Measurements from ENCODE around the gene PLPP7. TPM values are rescaled to one million over a fixed set of nuclear protein-coding genes. Genes with fewer than 3 reads are reported as not detected.

Gene PLPP7
- total RNA-seq, 1 donor from 2014 or later = 1.1 TPM

DNA sequence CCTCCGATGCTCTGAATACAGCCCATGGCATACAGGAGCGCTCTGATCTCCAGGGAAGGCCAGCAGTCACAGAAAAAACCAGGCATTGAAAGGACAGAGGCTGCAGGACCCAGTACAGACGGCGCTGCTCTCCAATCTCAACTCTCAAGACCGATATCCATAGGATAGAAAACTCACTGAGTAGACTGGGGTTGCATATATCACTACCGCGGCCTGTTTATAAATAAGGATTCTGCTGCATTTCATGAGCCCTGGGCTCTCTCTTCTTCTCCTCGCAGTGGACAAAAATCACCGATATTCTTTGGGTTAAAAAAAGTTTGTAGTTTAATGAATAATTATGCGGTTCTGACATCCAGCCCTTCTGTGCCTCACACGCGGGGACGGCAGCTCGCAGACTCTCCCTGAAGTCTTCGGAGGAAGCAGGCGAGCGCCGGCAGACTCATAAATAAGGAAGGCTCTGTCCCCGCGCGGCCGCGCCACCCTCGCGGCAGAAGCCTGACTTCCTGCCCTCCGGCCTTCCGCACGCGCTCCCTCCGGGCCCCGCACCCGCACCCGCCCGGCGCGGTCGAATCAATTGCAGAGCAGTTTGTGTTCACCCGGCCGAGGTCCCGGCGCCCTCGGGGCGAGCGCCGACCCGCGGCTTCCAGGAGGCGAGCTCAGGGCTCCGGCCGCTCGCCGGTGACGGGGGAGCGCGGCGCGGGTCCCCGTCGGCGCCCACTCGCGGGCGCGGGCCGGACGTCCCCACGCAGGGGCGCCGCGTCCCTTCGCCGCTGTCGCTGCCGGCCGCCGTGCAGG lies 13.2 kb upstream of the PLPP7 start, which contains the start of gene FAM78A:
FAM78A (minus strand) TSS at position 417 of the 795 bp plus-strand sequence; CDS start at position 86, 331 bp downstream.
- Mint-ChIP-seq H3K36me3 (no peaks in the 10 kb centered on the region), H3K4me1 (peaks cover 2% of the 10 kb centered on the region), H3K9me3 (no peaks in the 10 kb centered on the region), H3K27me3 (ENCODE audit: low read depth) (peaks cover 68% of the 10 kb centered on the region), H3K27ac (no peak within 1 kb of the TSS), H3K4me3 (peak within 1 kb of the TSS; percentile 52)
- no peak for DNase-seq (ENCODE audit: low spot score in 2 of 2, unreplicated experiment in 2 of 2)
- TF ChIP-seq, protein P1, sequence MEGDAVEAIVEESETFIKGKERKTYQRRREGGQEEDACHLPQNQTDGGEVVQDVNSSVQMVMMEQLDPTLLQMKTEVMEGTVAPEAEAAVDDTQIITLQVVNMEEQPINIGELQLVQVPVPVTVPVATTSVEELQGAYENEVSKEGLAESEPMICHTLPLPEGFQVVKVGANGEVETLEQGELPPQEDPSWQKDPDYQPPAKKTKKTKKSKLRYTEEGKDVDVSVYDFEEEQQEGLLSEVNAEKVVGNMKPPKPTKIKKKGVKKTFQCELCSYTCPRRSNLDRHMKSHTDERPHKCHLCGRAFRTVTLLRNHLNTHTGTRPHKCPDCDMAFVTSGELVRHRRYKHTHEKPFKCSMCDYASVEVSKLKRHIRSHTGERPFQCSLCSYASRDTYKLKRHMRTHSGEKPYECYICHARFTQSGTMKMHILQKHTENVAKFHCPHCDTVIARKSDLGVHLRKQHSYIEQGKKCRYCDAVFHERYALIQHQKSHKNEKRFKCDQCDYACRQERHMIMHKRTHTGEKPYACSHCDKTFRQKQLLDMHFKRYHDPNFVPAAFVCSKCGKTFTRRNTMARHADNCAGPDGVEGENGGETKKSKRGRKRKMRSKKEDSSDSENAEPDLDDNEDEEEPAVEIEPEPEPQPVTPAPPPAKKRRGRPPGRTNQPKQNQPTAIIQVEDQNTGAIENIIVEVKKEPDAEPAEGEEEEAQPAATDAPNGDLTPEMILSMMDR (IDR thresholded peaks at IDR 0.05; ENCODE audit: unreplicated experiment) = no peak

DNA sequence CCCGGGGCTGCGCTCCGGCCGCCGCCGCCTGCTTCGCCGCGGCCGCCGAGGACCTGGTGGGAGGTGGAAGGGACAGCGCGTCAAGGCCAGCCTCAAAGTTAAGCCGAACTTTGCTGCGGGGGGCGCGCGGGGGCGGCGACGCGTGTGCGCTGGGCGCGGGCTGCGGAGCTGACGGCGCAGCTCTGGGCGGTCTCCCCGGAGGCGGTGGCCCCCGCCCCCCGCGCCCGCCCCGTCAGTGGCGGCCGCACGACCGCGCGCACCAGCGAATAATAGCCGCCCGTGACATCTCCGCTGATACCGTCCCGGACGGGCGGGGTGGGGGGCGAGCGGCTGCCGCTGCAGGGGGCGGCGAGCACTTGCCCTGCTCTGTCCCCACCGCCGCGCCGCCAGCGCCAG lies 12.6 kb upstream of the PLPP7 start:
- no peak for DNase-seq (ENCODE audit: low spot score in 2 of 2, unreplicated experiment in 2 of 2)
- Mint-ChIP-seq H3K4me3 (no peak overlapping the region), H3K36me3 (no peaks in the 10 kb centered on the region), H3K27me3 (ENCODE audit: low read depth) (peaks cover 74% of the 10 kb centered on the region), H3K4me1 (peaks cover 2% of the 10 kb centered on the region), H3K9me3 (no peaks in the 10 kb centered on the region), H3K27ac (no peak overlapping the region)
- TF ChIP-seq, protein P1 (IDR thresholded peaks at IDR 0.05; ENCODE audit: unreplicated experiment) = no peak

DNA sequence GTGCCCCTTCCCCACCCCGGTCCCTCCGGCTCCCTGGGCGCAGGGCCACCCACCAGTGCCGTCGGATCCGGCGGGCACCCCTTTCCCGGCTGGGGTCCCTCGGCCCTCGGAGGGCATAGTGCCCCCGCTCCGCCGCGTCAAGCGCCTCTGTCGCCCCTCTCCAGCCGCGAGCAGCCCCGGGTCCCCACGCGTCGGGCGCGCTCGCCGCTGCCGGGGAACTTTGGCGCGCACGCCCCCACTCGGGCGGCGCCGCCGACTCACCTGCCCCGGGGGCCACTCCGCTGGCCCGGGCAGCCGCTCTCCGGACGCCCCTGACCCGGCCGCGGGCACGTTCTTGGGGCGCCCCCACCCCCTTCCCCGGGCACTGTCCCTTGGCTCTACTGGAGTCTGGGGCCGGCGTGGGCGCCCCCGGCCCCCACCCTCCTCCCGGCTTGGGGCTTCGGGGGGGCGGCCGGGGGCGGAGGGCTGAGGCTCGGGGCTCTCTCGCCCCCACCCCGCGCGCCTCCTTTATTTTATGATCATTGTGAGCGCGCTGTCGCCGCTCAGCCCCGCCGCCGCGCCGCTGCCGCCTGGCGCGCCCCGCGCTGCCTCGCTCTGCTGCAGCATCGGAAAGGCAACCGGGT lies 12.1 kb upstream of the PLPP7 start:
- TF ChIP-seq, protein P1 (IDR thresholded peaks at IDR 0.05; ENCODE audit: unreplicated experiment) = no peak
- Mint-ChIP-seq H3K4me3 (no peak overlapping the region), H3K36me3 (no peaks in the 10 kb centered on the region), H3K9me3 (no peaks in the 10 kb centered on the region), H3K27me3 (ENCODE audit: low read depth) (peaks cover 75% of the 10 kb centered on the region), H3K4me1 (peaks cover 2% of the 10 kb centered on the region), H3K27ac (no peak overlapping the region)
- no peak for DNase-seq (ENCODE audit: low spot score in 2 of 2, unreplicated experiment in 2 of 2)

DNA sequence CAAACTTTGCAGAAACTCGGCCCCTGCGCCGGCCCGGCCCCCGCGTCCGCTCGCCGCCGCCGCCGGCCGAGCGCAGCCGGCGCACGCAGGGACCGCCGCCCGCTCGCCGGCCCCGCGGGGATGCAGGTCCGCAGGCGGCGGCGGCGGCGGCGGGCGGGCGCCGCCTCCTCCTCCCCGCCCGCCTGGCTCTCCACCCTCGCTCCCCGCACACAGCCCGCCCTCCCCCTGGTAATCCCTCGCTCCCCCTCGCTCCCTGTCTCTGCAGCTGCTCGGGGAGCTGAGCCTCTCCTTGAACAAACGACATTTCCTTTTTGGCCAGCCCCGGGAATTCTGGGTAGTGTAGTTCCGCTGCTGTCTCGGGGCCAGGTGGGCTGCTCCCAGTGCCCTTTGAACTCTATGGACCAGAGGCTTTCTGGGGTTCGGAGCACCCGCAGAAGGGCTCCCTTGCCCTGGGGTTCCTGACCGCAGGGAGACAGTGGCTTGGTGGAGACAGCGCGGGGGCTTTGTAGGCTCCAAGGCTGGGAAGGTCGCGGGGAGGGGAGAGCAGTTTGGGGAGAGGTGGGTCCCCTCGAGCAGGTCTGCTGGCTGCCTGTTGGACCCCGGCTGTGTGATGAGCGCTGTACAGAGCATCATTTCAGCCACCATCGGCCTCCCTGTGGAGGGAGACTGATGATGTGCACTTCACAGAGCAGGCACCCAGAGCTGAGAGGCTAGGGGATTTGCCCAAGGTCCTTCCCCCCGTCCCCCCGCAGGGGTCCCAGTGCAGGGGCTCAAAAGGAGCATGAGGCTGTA lies 11.4 kb upstream of the PLPP7 start:
- H3K36me3 Mint-ChIP-seq = no peaks in the 10 kb centered on the region
- peaks cover 79% of the 10 kb centered on the region for H3K27me3 Mint-ChIP-seq (ENCODE audit: low read depth)
- H3K4me1 Mint-ChIP-seq = peaks cover 2% of the 10 kb centered on the region
- no peaks in the 10 kb centered on the region for H3K9me3 Mint-ChIP-seq
- TF ChIP-seq, protein P1 (IDR thresholded peaks at IDR 0.05; ENCODE audit: unreplicated experiment) = no peak
- H3K4me3 Mint-ChIP-seq = peak overlapping the region; percentile 69
- peak; percentile 62 to 68 for DNase-seq (ENCODE audit: low spot score in 2 of 2, unreplicated experiment in 2 of 2)
- H3K27ac Mint-ChIP-seq = no peak overlapping the region

DNA sequence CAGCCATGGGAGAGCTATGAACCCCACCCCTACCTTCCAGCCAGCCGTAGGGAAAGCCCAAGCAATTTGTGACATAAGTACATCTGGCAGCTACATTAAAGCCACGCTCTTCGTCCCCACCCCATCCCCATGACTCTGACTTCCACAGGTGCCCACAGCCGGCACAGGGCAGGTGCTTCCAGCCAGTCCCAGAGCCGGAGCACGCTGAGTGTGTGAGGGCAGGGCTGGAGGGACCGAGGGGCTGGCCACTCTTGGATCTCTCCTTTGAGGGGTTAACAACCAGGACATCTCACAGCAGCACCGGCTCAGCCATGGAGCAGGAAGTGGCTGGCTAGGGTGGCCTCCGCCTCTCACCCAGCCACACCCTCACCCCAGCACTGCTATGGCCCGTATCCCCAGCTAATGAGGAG lies 10.8 kb upstream of the PLPP7 start:
- Mint-ChIP-seq H3K36me3 (no peaks in the 10 kb centered on the region), H3K27me3 (ENCODE audit: low read depth) (peaks cover 80% of the 10 kb centered on the region), H3K4me3 (peak overlapping the region; percentile 51), H3K9me3 (no peaks in the 10 kb centered on the region), H3K4me1 (peaks cover 4% of the 10 kb centered on the region), H3K27ac (no peak overlapping the region)
- no peak for DNase-seq (ENCODE audit: low spot score in 2 of 2, unreplicated experiment in 2 of 2)
- TF ChIP-seq, protein P1 (IDR thresholded peaks at IDR 0.05; ENCODE audit: unreplicated experiment) = no peak

Data from mesothelial cell of epicardium (in vitro differentiated cells).